ENCODE data around the gene FBXL15.

DNA sequence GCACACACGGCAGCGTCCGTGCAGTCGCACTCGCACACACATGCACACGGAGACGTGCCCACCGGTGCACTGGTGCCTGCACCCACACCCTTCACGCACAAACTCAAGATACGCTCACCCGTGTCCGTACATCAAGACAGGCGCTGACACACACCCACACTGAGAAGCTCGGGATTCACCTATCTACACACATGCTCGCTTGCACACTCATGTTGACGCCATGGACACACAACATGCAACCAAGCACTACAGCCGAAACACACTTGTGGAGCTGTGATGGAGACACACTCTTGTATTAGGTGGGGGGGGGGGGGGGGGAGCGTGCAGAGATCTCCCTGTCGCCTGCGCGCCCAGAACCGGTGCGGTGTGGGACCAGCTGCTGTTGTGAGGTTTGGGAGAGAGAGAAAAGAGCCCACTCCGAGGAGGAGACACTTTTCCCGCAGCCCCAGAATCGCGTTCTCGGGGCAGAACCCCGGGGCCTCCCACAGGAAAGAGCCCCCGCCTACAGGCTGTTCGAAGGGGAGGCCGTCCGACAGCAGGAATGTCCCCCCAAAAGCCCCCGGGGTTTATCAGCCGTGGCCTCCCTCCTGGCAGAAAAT lies 25.7 kb upstream of the FBXL15 start:
- TF ChIP-seq, protein P1, sequence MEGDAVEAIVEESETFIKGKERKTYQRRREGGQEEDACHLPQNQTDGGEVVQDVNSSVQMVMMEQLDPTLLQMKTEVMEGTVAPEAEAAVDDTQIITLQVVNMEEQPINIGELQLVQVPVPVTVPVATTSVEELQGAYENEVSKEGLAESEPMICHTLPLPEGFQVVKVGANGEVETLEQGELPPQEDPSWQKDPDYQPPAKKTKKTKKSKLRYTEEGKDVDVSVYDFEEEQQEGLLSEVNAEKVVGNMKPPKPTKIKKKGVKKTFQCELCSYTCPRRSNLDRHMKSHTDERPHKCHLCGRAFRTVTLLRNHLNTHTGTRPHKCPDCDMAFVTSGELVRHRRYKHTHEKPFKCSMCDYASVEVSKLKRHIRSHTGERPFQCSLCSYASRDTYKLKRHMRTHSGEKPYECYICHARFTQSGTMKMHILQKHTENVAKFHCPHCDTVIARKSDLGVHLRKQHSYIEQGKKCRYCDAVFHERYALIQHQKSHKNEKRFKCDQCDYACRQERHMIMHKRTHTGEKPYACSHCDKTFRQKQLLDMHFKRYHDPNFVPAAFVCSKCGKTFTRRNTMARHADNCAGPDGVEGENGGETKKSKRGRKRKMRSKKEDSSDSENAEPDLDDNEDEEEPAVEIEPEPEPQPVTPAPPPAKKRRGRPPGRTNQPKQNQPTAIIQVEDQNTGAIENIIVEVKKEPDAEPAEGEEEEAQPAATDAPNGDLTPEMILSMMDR (IDR thresholded peaks at IDR 0.05): no peak
- TF ChIP-seq POLR2A (IDR thresholded peaks at IDR 0.05): no peak

Data from thyroid gland (tissue), 4 donors.